HG03066 (cell line): ENCODE results near the gene LRIT2.
"Not testable (repeated sequence)": the region's sequence is repeated elsewhere in the genome, so short reads cannot be mapped to it uniquely, and the experiment has no call there.

Experiments used
- ATAC-seq: cut with Tn5 transposase; IDR thresholded peaks from one replicate; pipeline ENCODE4 v1.9.1; 2021; ENCODE audit warnings: low read depth; ENCODE audit not compliant: unreplicated experiment

LRIT2 gene

GRCh38 chr10:84188815-84189214, 36.5 kb downstream of the LRIT2 start:
- no peak for ATAC-seq

- ATAC-seq = no peak
Observed at GRCh38 chr10:84185526-84186175, 39.7 kb downstream of the LRIT2 start.

- ATAC-seq = no peak
Observed at GRCh38 chr10:84184517-84184916, 40.8 kb downstream of the LRIT2 start.

GRCh38 chr10:84181631-84182030, 43.7 kb downstream of the LRIT2 start:
- ATAC-seq = no peak

- not testable (repeated sequence) for ATAC-seq
Observed at GRCh38 chr10:84180386-84180785, 45.0 kb downstream of the LRIT2 start.

- peak; percentile 88 for ATAC-seq
Observed at GRCh38 chr10:84179059-84179710, 46.2 kb downstream of the LRIT2 start.

GRCh38 chr10:84178160-84178609, 47.2 kb downstream of the LRIT2 start:
- ATAC-seq = no peak

- peak; percentile 42 for ATAC-seq
Observed at GRCh38 chr10:84177541-84178141, 47.7 kb downstream of the LRIT2 start.

- ATAC-seq = no peak
Observed at GRCh38 chr10:84176836-84177474, 48.4 kb downstream of the LRIT2 start.

GRCh38 chr10:84176351-84176750, 49.0 kb downstream of the LRIT2 start:
- no peak for ATAC-seq

- no peak for ATAC-seq
Observed at GRCh38 chr10:84175436-84175835, 49.9 kb downstream of the LRIT2 start.

GRCh38 chr10:84173501-84173929, 51.8 kb downstream of the LRIT2 start, which contains the start of gene GPR15LG:
Gene GPR15LG (plus strand): TSS chr10:84173801. CDS start chr10:84173852, 51 bp downstream.
- peak; percentile 43 for ATAC-seq

GRCh38 chr10:84172467-84173356, 52.6 kb downstream of the LRIT2 start:
- ATAC-seq = peak; percentile 48

GRCh38 chr10:84171700-84172466, 53.5 kb downstream of the LRIT2 start:
- ATAC-seq = peak; percentile 14

- ATAC-seq = not testable (repeated sequence)
Observed at GRCh38 chr10:84171237-84171636, 54.1 kb downstream of the LRIT2 start.
